NOMO-1 (cell line): ENCODE data around the gene MGRN1.

Source experiments
- DNase-seq, 2 experiments: peaks; one replicate each; lab custom pipeline; 2025; ENCODE audit not compliant: unreplicated experiment in 2 of 2; lab: John Stamatoyannopoulos, UW

The MGRN1 gene

DNA sequence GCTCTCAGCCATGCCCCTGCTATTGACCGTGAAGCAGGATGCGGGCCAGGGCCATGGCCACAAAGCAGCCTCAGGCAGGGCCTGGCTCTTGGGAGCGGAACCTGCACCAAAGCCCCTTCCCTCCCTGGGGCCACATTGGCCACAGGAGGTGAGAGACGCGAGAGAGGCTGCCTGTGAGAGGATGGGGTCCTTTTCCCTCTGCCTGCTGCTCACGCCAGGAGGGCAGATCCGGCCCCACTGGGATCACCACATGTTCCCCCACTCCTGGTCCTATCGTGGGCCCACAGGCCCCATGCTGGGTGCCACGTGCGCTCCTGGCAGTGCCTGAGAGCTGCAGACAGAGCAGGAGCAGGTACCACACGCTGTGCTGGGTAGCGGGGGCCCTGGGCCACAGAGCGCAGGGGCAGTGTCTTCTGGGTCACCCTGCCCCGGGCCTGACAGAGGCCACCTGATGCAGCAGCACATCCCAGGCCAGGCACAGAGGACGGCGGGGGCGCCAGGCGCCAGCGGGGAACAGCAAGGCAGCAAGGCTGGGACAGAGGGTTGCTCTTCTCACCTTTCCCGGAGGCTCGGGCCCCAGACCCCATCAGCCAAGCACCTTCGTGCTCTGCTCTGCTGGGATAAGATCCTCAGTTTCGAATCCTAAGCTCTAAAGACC, 59.6 kb downstream of the MGRN1 start:
- no peak for DNase-seq

- DNase-seq: no peak
Measured at GRCh38 chr16:4684763-4685162, 60.1 kb downstream of the MGRN1 start.

DNA sequence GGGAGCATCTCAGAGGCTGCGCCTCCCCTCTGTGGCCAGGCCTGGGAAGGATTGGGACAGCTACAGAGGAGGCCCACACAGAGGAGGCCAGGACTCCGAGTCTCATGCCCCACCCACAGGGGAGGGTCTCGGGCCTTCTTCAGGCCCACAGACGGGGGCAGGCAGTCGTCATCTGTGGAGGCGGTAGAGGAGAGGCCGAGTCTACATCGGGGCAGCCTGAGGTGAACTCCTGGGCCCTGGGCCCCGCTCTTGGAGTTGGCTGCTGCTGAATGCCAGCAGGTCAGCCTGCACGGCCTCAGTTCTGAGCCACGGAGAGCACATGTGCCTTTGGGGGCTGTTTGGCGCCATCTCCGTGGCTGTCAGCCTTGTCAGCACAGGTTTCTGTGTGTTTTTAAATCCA, 60.7 kb downstream of the MGRN1 start:
- DNase-seq: no peak

GRCh38 chr16:4685776-4686496, 61.3 kb downstream of the MGRN1 start:
- no peak for DNase-seq

- DNase-seq: no peak
Measured at GRCh38 chr16:4686497-4687210, 62.0 kb downstream of the MGRN1 start.

GRCh38 chr16:4687416-4687815, 62.8 kb downstream of the MGRN1 start:
- DNase-seq: no peak

GRCh38 chr16:4687946-4688673, 63.5 kb downstream of the MGRN1 start:
- DNase-seq: no peak

- DNase-seq: no peak
Measured at GRCh38 chr16:4688674-4689045, 64.0 kb downstream of the MGRN1 start.

DNA sequence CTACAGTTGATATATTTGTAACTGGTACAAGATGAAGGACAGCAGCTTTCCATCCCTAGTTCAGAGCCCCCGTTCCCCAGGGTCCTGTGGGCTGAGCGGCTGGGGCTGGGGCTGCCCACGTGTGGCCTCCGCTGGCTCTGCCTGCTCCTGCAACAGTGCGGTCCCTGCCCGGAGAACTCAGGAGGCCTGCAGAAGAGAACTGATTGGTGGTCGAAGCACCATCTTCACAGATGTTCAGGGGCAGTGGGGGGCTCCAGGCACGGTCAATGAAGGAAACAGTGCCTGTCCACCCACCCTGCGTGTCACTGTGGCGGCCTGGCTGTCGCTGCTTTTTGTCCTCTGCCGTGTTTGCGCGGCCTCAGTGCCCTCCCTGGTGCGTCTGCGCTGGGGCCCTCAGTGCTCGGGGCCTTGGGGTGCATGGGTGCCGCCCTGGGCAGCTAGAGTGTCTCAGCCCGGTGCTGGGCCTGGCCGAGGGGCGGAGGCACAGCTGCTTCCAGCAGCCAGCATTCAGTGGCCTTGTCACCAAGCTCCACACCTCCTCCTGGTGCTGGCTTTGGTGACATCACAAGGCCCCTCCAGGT, 64.6 kb downstream of the MGRN1 start:
- no peak for DNase-seq

- DNase-seq: no peak
Measured at GRCh38 chr16:4689864-4690704, 65.5 kb downstream of the MGRN1 start.

GRCh38 chr16:4690946-4691665, 66.5 kb downstream of the MGRN1 start:
- DNase-seq: peak; percentile 53 to 67

DNA sequence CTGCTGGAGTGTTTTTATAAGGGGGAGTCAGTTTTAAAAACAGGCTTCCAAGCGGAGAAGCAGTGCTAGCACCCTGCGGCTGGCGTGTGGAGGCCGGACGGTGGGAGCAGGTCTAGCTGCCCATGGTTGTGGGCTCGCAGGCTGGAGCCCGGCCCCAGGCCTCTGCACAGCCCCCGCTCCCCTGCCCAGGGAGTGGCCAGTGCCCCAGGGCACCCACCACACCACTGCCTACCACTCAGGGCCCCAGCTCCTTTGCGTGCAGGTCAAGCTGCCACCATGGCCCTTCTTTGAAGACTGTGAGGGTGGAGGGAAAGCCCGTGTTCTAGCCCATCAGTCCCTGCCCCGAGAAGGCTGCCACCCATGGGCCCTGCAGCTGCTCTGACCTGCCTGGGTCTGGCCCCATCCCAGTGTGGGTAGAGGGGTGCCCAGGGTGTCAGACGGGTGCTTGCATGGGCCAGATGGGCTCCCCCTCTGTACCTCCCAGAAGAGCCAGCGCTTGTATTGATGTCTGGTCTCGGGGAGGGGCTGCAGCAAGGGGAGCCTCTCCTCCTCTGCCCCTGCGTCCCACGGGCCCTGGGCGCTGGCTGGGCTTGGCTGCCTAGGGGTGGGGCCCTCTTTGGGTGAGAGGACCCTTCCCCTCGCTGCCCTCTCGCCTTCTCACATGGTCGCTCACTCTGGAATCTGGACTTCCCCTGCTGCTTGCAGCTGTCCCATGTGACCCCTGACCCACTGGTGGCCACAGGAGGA, 67.2 kb downstream of the MGRN1 start:
- DNase-seq: no peak

GRCh38 chr16:4692460-4693295, 68.1 kb downstream of the MGRN1 start:
- peak; percentile 44 to 49 for DNase-seq

GRCh38 chr16:4693296-4693955, 68.8 kb downstream of the MGRN1 start, which contains the start of gene NUDT16L1:
NUDT16L1 (plus strand) TSS chr16:4693562; CDS start chr16:4693727, 165 bp downstream.
- DNase-seq: peak; percentile 95 to 97

- DNase-seq: peak in 1 of 2 experiments; percentile 3
Measured at GRCh38 chr16:4693956-4694641, 69.5 kb downstream of the MGRN1 start.

- DNase-seq: no peak
Measured at GRCh38 chr16:4694642-4695451, 70.2 kb downstream of the MGRN1 start.
